Activated T-cell treated with anti-CD3 and anti-CD28 coated beads for 24 hours (primary cell): Measurements from ENCODE around the gene SDC3.
"Not testable (repeated sequence)": the region's sequence is repeated elsewhere in the genome, so short reads cannot be mapped to it uniquely, and the experiment has no call there.

ENCODE experiments used
- DNase-seq: peaks from one replicate; pipeline ENCODE4 v3.0.0-alpha.2; 2020; ENCODE audit warnings: low read depth

Gene SDC3

GRCh38 chr1:30875197-30875596 is 33.4 kb downstream of the SDC3 start:
- no peak for DNase-seq

DNA sequence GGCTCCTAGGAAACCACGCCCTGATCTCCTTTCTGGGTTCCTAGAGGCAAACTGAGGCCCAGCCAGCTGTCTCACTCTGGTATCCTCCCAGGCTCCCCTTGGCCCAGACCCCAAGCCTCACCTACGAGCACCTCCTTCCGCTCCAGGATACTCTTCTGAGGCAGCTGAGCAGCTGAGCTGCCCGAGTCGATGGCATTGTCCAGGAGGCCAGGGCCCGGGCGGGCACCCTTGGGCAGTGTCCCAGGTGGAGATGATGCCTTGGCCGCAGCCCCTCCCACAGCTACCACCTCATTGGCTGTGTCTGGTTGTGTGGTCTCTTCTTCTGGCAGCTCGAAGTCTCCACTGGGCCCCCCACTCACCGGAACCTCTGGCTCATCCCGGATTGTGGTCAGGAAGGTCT is 34.4 kb downstream of the SDC3 start:
- no peak for DNase-seq

DNA sequence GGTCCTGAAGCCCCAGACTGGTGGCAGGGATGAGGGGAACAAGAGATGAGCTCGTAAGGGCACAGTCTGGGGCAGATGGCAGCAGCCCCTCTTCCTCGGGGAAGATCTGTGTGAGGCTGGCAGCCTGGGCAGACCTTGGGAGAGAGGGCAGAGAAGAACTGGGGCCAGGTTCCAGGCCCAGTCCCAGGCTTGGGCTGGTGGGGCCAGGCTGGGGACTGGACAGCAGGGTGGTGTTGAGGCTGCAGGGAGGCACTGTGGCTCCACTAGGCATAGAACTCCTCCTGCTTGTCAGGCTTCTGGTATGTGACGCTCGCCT is 35.7 kb downstream of the SDC3 start:
- no peak for DNase-seq

DNA sequence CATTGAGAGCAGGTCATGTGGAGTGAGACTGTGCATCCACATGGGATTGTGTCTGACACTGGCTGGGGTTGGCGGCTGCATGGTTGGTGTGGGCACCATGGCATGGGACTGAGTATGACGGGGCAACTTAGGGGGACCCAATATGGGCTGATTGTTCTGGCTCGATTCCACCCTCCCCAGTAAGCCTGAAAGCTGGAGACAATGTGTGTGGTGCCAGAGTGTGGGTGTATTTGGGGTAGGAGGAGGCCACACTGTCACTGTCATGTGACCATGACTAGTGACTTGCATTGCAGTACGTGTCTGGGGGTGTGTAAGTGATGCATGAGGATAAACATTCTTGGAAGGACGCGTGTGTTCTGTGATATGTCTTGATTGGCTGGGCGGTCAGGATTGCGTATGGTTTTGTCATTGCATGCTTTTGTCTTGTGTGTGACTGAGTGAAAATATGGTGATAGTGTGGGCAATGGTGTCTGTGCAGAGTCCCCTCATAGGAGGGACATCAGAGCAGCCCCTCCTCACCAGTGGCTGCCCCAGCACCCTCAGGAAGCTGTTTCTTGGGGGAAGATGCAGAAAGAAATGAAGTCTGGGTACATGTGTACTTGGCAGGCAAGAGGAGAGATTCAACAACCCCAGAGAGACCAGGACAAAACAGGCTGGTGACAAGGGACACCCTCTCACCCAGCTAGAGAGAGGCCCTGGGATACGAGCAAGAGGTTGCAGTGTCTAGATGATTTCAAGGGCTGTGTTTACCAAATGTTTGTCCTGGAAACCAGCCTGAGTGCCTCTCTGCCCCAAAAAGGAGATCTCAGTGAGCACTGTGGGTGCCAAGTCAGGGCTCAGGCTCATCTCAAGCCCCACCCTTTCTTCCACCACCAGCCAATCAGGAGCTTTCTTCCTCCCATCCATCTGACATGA is 36.3 kb downstream of the SDC3 start:
- DNase-seq = no peak

- DNase-seq = no peak
These were observed 37.2 kb downstream of the SDC3 start for GRCh38 chr1:30871276-30871871.

DNA sequence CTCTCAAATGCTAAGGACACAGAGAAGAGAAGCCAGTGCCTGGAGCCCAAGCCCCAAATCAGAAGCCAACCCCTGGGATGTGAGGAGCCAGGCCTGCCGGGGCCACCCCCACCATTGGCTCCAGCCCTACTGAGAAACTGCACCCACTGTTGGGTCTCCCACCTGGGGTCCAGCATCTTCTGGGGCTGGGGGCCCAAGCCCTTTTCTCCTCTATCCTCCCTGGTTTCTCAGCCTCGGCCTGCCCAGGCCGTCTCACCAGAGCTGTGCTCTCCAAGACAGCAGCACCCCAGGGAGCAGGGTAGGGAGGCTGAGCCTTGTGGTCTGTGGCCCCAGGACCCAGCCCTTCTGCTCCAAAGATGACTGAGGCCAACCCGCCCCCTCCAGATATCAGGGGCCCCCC is 37.9 kb downstream of the SDC3 start:
- no peak for DNase-seq

DNA sequence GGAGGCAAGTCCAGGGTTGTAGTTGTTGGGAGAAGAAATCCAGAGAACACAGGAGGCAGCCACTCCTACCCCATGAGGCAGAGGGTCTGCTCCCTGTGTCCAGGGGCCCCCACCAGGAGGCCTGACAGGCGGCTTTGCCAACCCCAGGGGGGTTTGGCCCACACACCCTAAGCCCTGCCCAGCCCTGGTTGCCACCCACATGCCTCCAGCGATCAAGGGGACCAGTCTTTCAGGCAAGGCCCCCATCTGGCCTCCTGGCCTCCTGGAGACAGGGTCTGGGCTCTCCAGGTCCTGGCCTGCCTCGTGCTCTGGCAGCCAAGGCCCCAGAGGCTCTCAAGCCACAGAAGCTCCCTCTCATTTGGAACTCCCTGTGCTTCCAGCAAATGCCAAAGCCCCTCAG is 38.5 kb downstream of the SDC3 start:
- DNase-seq = no peak

- no peak for DNase-seq
These were observed 39.6 kb downstream of the SDC3 start for GRCh38 chr1:30868833-30869435.

- DNase-seq = not testable (repeated sequence)
These were observed 40.5 kb downstream of the SDC3 start for GRCh38 chr1:30868057-30868456.

DNA sequence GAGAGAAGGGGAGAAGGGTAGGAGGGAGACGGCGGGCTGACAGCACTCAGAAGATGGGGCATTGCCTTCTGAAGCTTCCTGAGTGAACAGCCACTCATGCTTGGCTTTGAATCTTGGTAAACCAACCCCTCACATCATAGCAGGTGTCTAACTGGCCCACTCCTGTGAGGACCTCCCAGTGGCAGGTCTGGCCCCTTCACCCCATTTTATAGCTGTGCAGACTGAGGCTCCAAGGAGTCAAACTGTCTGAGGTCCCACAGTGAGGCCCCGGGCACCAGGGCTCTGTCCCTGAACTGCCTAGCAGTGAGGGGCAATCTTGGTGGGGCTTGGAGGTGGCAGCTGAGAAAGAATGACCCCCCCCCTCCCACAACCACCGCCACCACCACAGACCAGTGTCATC is 41.0 kb downstream of the SDC3 start:
- no peak for DNase-seq

DNA sequence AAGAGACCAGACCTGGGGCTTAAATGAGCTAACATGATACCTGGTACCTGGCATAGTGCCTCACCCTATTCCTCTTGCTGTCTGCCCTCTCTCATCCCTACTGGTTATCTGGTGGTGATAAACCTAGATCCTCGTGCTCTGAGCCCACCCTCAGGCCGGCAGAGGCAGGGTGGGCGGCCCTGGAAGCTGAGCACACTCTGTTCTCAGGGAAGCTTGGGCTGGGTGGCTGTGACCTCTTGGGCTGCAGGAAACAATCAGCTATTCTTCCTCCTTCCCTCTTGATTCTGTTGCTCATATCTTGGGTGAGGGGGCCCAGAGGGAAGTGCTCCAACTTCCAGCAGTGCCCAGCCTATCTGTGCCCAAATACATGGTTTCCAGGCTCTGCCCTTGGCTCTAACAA is 42.0 kb downstream of the SDC3 start:
- DNase-seq = no peak

GRCh38 chr1:30864681-30865080 is 43.9 kb downstream of the SDC3 start:
- no peak for DNase-seq

DNA sequence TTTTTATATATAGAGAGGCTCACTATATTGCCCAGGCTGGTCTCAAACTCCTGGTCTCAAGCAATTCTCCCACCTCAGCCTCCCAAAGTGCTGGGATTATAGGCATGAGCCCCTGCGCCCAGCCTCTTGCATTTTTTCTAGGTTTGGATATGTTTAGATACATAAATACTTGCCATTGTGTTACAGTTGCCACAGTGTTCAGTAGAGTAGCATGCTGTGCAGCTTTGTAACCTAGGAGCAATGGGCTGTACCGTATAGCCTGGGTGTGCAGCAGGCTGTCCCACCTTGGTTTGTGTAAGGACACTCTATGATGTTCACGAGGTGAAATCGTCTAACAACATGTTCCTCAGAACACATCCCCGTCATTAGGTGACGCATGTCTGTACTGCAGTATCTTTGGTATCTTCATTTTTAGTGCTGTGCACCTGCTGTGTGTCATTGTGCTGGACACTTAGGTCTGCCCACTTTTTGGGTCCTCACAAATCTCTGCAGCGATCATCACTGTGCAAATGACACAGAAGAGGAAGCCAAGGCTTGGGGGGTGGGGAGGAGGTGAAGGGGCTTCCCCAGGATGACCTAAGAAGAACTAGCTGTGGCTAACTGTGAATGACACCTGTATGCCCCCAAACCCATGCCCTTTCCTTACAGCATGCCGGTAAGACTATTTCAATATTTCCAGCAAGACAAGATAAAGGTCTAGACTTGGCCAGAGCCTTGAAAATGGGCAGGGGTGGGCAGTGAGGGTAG is 44.5 kb downstream of the SDC3 start:
- no peak for DNase-seq

- DNase-seq = no peak
These were observed 48.3 kb downstream of the SDC3 start for GRCh38 chr1:30860320-30860652.

GRCh38 chr1:30857964-30858363 is 50.6 kb downstream of the SDC3 start:
- no peak for DNase-seq

- DNase-seq = no peak
These were observed 51.5 kb downstream of the SDC3 start for GRCh38 chr1:30857062-30857461.

GRCh38 chr1:30856260-30856790 is 52.2 kb downstream of the SDC3 start:
- no peak for DNase-seq

DNA sequence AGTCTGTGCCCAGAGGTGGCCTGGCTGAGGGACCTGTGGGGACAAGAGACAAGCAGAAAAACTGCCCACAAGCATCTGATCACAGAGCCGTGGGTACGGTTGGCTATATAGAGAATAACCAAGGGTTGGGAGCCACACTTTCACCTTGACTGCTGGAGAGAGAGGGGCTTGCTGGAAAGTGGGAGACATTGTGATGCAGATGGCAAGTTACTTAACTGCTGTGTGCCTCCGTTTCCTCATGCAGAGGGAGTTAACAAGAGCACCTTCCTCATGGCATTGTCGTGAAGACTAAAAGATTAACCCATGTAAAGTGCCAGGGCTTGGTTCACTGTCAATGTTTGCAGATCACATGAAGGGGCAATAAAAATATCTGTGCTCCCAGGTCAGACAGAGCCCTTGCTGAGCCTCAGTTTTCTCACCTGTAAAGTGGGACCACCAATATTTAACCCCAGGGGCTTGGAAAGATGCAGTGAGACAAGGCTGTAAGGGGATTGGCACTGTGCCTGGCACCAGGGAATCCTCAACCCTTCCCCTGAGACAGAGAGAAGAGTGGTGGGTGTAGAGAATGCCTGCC is 52.8 kb downstream of the SDC3 start:
- DNase-seq = no peak

GRCh38 chr1:30853350-30853749 is 55.2 kb downstream of the SDC3 start:
- DNase-seq = no peak

DNA sequence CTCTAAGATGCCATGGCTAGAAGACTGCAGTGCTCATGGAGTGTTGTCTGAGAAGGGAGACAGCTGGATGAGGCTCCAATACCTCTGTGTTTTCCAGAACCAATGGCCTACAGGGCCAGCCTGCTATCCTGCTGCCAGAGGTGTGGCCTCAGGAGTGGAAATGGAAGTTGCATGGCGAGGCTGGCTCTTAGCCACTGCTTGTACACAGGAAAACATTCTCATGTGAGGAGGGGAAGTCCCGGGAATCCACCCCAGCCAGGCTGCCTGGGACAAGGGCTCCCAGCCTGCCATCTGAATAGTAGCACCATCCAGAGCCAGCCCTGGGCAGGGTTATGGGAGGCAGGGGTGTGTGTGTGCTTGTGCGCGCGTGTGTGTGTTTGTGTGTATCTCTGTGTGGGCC is 56.5 kb downstream of the SDC3 start:
- DNase-seq = no peak

- no peak for DNase-seq
These were observed 57.3 kb downstream of the SDC3 start for GRCh38 chr1:30851286-30851685.

DNA sequence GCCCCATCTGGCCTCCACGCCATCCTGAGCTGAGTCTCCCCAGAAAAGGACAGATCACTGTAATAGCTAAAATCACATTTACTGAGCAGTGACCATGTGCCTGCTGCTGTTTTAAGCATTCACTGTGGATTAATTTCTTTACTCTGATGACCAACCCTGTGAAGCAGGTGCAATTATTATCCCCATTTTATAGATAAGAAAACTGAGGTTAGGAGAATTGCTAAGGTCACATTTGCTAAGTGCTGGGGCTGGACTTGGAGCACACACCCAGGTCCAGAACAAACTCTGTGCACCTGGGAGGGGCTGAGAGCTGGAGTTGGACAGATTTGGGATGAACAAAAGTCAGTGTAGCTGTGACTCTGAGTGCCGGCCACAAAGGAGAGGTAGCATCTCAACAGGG is 58.0 kb downstream of the SDC3 start:
- DNase-seq = no peak
